Amniotic stem cell (primary cell): ENCODE results near the gene XYLT1.

Experiments used
- DNase-seq: peaks from one replicate; lab custom pipeline; 2025; lab: John Stamatoyannopoulos, UW

XYLT1 gene

DNA sequence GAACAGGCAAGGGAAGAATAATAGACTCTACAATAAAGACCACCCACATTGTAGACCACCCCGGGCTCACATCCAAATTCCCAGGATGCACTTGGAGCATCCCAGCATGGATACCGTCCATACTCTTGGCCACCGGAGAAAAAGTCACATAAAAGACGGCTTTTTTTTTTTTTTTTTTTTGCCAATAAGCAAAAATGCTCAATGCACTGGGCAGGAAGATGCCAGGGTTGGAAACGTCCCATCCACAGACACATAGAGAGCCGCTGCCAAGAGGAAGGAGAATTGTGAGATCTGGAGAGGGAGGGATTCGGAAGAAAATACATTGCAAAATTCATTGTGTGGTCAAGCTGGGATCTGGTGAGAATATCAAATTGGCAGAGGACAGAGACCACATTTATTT is 286.7 kb downstream of the XYLT1 start:
- no peak for DNase-seq

GRCh38 chr16:17177959-17178905 is 292.5 kb downstream of the XYLT1 start:
- DNase-seq, result no peak

- DNase-seq, result no peak
Measured at GRCh38 chr16:17177242-17177958, 293.4 kb downstream of the XYLT1 start.

- DNase-seq, result no peak
Measured at GRCh38 chr16:17176199-17176598, 294.6 kb downstream of the XYLT1 start.

DNA sequence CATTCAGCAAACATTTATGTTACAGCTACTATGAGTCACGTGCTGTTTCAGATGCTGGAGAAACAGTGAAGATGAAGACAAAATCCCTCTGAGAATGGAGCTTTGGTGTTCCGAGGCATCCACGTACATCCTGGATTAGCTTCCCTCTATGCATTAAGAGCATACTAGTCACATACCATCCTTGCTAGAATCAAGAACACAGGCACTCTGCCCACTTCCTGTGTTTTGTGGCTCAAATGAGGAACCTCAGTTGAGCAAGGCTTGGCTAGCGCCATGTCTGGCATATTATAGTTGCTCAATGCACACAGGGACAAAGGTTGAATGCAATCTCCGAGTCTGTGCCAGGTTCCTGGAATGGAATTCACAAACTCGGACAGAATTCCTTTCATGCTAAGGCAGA is 297.5 kb downstream of the XYLT1 start:
- DNase-seq, result no peak

GRCh38 chr16:17171250-17172143 is 299.3 kb downstream of the XYLT1 start:
- DNase-seq, result no peak

DNA sequence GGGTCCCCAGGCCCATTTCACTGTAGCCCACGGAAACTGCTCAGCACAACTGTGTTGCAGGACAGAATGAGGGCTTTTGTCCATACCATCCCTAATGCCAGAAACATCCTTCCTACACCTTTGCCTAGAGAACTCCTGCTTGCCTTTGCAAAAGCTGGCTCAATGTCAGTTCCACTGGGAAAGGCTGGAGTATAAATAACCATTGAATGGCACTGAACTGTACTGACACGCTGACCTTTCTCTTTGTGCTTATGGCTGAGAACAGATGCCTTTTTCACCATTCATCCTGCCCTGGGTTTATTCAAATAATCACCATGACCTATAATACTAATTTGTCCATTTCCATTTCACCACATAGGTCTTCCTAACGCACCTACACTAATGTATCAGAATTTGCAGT is 300.3 kb downstream of the XYLT1 start:
- DNase-seq, result no peak

DNA sequence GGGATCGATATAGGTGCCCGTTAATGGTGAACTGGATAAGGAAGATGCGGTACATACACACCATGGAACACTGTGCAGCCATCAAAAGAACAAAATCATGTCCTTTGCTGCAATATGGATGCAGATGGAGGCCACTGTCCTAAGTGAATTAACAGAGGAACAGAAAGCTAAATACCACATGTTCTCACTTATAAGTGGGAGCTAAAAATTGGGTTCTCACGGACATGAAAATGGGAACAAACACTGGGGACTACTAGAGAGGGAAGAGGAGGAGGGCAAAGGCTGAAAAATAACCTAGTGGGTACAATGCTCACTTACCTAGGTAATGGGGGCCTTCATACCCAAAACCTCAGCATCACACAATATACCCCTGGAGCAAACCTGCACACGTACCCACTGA is 302.6 kb downstream of the XYLT1 start:
- no peak for DNase-seq

GRCh38 chr16:17166095-17166494 is 304.7 kb downstream of the XYLT1 start:
- no peak for DNase-seq

DNA sequence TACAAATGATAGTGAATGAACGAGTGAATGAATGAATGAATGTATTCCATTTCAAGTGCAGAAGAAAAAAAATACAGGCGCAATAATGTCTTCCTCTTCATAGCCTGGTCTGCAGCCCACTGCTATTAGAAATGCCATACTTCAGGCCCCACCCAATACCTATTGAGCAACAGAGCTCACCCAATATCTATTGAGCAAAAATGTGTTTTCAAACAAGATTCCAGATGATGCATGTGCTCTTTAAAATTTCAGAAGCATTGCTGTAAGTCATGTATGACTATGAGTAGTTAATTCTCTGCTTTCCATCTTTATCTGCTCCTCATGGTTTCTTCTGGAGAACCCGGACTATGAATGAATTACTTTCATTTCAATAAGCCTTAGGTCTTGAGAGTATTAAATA is 308.2 kb downstream of the XYLT1 start:
- no peak for DNase-seq

DNA sequence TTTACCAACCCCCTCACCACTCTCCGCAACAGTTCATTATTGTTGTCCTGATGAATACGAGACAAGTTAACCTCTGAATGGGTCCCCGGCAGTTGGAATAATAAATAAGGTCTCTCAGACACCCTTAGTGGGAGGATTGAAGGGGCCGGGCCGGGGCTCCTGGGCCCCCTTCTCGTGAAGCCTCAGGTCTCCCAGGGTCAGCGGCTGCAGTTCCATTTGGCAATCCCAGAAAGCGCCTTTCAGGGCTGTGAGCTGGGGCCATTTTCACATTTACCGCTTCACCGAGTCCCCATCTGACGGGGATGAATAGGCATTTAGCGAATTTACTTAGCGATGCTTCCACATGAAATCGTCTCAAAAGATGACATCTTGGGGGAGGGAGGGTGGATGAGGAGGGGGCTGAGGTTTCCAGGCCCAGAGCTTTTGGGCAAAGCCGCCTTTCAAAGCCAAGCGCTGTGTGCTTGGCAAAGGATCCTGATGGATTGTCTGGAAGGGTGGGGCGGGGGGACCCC is 309.8 kb downstream of the XYLT1 start:
- no peak for DNase-seq

DNA sequence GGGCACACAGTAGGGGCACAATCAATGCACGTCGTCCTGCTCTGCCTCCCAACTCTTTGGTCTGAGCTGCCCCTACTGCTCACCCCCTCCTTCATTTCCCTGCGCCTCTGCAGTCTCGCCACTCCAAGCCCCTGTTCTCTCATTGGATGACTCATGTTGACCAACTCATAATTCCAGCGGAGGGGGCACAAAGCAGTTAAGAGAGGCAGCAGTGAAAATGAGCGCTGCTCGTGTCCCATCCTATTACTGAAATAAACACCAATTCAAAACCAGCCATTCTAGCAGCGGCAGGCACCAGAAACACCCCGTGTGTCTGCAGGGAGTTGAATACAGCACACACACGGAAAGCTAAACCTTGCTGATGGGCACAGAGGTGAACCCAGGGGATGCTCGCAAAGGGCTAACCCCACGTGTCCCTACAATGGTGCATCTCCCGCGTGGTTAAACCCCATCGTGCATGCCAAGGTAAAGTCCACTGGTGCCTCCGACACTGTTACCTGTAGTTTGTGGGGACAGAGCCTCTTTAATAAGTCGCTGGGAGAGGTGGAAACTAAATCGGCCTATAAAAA is 310.4 kb downstream of the XYLT1 start:
- DNase-seq, result no peak

DNA sequence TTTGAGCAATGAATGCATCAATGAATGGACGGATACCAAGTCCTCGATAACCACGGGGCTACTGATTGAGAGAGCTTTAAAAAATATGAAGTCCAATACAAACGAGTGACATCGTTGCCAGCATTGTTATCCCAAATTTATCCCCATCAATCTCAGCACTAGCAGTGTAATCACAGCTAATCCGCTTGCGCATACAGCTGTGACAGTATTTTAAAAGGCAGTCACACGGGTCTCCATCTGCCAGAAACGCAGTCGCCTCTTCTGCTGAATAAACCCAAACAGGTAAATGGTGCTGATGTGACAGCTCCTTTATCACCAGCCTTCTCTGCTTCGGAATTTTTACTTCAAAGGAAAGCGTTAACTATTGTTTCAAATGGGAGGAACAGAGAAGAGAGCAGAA is 311.1 kb downstream of the XYLT1 start:
- no peak for DNase-seq

DNA sequence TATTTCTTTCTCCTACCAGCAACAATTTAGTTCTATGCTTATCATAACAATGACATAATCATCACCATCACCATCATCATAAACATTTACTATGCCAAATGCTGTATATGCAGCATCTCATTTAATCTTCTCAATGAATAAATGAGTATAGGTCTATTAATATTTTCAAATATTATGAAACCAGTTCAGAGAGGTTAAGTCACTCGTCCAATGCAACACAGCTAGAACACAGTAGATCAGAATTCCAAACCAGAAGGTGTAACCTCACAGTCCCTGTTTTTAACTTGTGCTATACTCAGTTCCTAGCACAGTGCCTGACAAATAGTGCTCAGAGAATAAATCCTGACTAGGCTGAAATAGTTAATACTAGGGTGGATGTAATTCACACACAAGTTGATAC is 314.8 kb downstream of the XYLT1 start:
- no peak for DNase-seq

DNA sequence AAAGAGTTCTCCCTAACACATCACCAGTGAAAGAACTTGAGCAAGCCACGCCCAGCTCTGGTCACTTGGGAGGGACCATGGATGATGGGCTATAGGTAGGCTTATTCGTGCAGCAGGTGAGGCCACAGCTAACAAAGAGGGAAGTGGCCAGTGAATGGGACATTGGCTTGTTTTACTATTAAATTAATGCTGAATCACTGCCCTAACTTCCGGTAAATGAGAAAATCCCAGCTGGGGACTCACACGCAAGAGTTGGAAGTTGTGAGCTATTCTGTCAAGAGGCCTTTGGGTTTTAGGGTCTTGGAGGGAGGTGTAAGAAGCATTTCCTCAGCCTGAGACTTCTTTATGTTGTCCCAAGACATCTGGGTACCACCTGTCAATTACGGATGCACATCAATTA is 315.3 kb downstream of the XYLT1 start:
- DNase-seq, result no peak

DNA sequence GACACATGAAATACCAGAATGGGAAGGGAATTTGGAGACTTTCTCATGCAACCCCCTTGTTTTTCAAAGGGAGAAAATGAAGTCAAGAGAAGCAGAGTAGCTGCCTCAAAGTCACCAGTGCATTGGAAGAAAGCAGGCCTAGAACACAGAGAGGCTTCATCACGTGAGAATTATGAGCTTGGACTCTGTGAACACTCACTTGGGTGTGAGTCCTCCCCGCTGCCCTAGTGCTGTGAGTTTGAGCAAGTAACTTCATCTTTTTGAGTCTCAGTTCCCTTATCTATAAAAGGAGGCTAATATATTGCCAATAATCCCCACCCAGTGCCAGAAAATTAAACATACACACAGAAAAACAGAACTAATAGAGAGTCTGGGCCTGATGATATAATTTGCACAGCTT is 315.8 kb downstream of the XYLT1 start:
- no peak for DNase-seq

GRCh38 chr16:17152311-17152710 is 318.4 kb downstream of the XYLT1 start:
- no peak for DNase-seq

GRCh38 chr16:17151335-17151734 is 319.4 kb downstream of the XYLT1 start:
- DNase-seq, result no peak

DNA sequence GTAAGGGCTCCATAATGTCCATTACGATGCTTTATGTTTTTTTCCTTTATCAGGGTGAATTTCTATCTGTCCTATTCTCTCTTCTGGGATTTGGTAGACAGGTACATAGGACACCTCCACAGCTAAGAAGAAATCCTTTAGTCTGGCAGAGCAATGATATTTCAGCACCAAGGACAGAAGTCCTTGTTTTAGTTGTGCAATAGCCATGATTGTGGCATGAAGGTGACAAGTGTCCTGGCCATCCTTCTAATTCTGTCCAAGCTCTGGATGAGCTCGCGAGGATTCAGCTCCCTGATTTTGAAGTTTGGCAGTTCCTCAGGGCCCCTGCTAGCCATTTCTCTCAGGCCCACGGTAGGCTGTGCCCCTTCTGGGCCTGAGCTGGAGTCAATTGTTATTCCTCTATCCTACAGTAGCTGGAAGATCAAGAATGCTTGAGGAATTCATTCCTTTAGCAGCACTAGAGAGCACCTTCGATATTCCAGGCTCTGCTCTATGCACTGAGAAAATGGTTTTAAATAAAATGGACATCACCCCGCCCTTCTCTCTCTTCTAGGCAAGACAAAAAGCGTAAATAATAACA is 320.8 kb downstream of the XYLT1 start:
- no peak for DNase-seq

GRCh38 chr16:17147942-17148341 is 322.8 kb downstream of the XYLT1 start:
- DNase-seq, result no peak

DNA sequence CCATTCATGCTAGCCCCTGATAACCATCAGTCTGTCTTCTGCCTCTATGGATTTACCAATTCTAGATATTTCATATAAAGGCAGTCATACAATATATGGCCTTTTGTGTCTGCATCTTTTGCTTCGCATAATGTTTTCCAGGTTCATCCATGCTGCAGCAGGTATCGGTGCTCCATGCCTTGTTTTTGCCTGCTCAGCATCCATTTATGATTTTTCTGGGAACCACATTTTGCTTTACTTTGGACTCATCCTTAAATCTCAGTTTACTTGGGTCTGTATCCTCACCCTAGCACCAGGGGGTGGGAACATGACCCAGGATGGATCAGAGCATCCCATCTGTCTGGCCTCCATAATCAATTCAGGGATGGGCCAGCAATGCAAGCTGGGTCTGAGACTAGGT is 325.7 kb downstream of the XYLT1 start:
- no peak for DNase-seq
